GM15510 (cell line): ENCODE data around the gene HIC1.

Experiments used
- POLR2A ChIP-seq: IDR thresholded peaks from 3 replicates; pipeline ENCODE4 v1.6.1; 2011; ENCODE audit warnings: borderline replicate concordance; ENCODE audit not compliant: insufficient read length; ENCODE audit errors: extremely low read depth

Gene HIC1, protein sequence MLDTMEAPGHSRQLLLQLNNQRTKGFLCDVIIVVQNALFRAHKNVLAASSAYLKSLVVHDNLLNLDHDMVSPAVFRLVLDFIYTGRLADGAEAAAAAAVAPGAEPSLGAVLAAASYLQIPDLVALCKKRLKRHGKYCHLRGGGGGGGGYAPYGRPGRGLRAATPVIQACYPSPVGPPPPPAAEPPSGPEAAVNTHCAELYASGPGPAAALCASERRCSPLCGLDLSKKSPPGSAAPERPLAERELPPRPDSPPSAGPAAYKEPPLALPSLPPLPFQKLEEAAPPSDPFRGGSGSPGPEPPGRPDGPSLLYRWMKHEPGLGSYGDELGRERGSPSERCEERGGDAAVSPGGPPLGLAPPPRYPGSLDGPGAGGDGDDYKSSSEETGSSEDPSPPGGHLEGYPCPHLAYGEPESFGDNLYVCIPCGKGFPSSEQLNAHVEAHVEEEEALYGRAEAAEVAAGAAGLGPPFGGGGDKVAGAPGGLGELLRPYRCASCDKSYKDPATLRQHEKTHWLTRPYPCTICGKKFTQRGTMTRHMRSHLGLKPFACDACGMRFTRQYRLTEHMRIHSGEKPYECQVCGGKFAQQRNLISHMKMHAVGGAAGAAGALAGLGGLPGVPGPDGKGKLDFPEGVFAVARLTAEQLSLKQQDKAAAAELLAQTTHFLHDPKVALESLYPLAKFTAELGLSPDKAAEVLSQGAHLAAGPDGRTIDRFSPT

GRCh38 chr17:2054512-2055291 lies at the start of gene HIC1:
Gene HIC1 (plus strand): TSS chr17:2055103. CDS start chr17:2056691, 1,588 bp downstream.
- TF ChIP-seq POLR2A, result peak; percentile 85

- no peak for TF ChIP-seq POLR2A
Observed at GRCh38 chr17:2008332-2009126, 46.4 kb upstream of the HIC1 start.

DNA sequence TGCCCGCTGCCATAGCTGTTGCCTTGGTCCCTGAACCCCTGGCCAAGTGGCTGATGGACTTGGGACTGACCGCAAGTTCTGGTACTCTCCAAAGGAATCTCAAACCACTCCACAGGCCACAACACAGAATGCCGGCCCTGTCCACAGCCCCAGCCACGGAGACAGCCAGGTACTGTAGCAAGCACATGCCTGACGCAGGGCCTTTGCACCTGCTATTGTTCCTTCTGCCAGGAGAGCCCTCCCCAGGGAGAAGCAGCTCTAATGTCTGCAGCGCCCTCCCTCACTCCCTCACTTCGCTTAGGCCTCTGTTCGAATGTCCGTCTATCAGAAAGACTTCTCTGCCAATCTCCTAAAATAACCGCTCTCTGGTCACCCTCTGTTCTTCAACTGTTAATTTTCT lies 45.2 kb upstream of the HIC1 start:
- TF ChIP-seq POLR2A, result no peak

GRCh38 chr17:2011411-2012371 lies 43.2 kb upstream of the HIC1 start:
- no peak for TF ChIP-seq POLR2A

- no peak for TF ChIP-seq POLR2A
Observed at GRCh38 chr17:2012499-2012898, 42.4 kb upstream of the HIC1 start.

DNA sequence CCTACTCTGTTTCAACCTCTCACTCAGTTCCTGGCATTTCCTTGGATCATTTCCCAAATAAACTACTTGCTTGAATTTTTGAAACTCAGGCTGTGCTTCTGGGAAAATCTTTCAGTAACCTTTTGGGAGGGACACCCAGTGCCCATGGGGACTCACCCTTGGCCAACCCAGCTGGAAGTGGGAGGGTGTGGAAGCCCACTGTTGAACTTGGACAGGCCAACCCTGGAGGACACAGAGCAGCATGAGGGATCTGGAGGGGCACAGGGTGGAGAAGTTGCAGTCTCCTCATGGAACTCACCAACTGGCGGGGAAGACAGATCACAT lies 40.9 kb upstream of the HIC1 start:
- no peak for TF ChIP-seq POLR2A

GRCh38 chr17:2015314-2015713 lies 39.6 kb upstream of the HIC1 start:
- no peak for TF ChIP-seq POLR2A

- TF ChIP-seq POLR2A, result no peak
Observed at GRCh38 chr17:2016494-2016893, 38.4 kb upstream of the HIC1 start.

DNA sequence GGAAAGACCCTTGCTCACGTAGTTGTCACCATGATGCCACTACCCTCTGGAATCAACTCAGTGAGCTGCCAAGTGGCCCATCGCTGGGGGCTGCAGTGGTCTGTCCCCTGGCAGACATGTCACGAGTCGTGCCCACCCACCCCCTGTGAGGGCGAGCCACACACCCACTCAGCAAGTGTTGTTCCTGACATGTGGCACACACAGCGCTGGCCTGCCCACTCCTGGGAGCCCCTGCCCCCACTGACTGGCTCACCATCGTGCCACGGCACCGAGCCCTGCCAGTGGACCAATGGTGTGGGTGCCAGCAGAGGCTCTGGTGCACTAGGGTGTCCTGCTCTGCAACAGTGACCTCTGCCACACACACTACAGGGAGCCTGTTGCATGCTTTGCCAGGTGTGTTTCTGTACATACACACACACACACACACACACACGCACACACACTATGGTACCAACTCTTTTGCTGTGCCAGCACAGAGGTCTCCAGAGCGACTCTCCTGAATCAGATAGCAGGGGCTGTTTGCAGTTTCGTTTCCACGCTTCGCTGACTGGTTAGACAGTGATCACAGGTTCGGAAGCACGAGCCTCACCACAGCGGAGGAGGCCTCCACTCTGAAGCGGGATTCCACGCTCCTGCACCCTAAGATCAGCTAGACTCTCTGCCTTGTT lies 37.5 kb upstream of the HIC1 start:
- TF ChIP-seq POLR2A, result no peak

DNA sequence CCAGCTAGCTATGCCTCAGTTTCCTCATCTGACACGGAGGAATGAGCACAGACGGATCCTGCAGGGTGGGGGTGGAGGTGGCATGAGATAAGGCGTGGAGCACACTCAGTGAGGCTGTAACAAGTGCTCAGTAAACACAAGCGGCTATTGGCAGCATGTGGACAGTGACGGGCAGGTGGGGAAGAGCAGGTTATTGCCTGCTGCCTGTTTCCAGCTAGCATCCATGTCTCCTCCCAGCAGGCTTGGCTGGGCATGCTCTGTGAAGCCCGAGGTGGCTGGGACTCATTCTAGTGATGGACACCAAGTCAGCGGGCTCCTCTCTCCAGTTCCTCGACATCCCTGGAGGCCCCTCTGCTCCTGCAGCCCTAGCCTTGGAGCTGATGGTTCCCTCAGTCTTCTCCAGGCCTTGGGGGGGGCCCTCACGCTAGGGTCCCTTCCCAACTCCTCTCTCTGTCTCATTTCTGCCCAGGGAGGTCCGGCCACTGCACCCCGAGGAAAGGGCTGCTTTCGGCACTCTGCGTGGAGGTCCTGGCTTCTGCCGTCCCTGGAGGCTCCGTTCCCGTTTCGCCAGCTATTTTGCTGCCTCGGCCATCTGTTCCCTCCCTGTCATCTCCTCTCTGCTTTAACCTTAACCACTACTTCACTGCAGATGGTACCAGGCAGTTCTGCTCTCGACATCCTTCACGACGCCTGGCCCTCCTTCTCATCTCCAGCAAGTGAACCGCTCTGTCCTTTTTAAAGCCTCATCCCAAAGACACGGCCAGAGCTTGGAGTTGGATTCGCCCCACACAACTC lies 36.0 kb upstream of the HIC1 start:
- TF ChIP-seq POLR2A, result no peak

DNA sequence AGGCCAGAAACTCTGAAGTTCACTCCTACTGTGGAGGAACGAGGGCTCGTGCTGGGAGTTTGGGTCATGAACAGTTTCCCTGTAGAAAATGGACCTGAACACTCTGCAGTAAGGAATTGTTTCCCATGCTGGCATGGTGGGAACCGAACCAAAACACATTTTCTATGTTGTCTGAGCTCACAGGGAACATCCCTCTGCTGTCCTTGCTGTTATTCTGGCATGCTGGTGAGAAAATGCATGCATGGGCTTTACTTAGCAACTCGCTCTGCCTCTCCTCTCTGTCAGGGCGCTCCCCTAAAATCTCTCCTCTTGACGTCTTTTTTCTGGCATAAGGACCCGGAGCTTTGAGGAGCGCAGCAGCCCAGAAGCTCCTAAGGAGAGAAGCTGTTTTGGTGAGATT lies 35.2 kb upstream of the HIC1 start:
- no peak for TF ChIP-seq POLR2A

DNA sequence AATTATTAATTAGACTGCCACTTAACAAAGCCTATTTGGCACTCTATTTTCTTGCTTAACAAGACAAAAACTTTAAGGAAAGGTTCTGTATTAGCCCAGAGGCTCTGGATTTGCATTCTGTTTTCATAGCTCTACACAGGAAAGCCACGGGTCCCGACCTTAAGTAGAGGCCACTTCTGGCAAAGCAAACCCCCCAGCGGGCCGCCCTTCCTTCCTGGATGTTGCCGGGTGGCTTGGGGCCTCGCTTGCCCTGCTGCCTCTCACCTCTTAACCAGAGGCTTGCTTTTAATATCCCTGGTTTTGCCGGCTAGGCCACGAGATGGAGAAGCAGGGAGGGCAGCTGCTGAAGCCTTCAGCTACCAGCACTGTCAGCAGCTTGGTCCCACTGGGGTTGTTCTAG lies 34.2 kb upstream of the HIC1 start:
- TF ChIP-seq POLR2A, result no peak
